Cardiac muscle cell (in vitro differentiated cells and primary cell): ENCODE measurements around the gene TMEM132E. TPM values are rescaled to one million over a fixed set of nuclear protein-coding genes. Genes with fewer than 3 reads are reported as not detected.
A peak's percentile ranks its signal among the peaks of the same experiment; 100 is the strongest.

Source experiments
- DNase-seq, 2 donors: peaks; one replicate each; pipeline versions ENCODE4 v3.0.0 to v3.0.0-alpha.2; 2010 to 2017; ENCODE audit warnings: low read depth in 1 of 2, low spot score in 1 of 2
- H3K27ac ChIP-seq: fragments of 200-600 bp; sonication (generic); 2 replicates; pipeline ENCODE4 v1.5.1; 2016
- H3K27me3 ChIP-seq: fragments of 200-600 bp; sonication (generic); 2 replicates; pipeline ENCODE4 v1.6.0; 2016; ENCODE audit warnings: control low read depth
- H3K36me3 ChIP-seq: fragments of 200-600 bp; sonication (generic); 2 replicates; pipeline ENCODE4 v1.5.1; 2016; ENCODE audit warnings: control low read depth
- H3K4me1 ChIP-seq: fragments of 200-600 bp; sonication (generic); 2 replicates; pipeline ENCODE4 v1.8.1; 2017; ENCODE audit warnings: low read depth, mild to moderate bottlenecking, mixed run types
- H3K4me3 ChIP-seq: fragments of 200-600 bp; sonication (generic); 2 replicates; pipeline ENCODE4 v1.5.1; 2016; ENCODE audit warnings: mild to moderate bottlenecking
- H3K9me3 ChIP-seq: fragments of 200-600 bp; sonication (generic); 2 replicates; pipeline ENCODE4 v1.5.1; 2017; ENCODE audit warnings: low read depth, mild to moderate bottlenecking, control low read depth
- CTCF ChIP-seq: IDR thresholded peaks from 2 replicates; pipeline ENCODE4 v1.5.1; 2012; ENCODE audit warnings: low read depth, mild to moderate bottlenecking, low read length
- polyA plus RNA-seq: library from polyadenylated mRNA; unstranded; fragments of >200 nt; fragmentation: Nextera tagmentation; extraction: Ambion mirVana; gene quantifications from 2 replicates; pipeline ENCODE4 v1.2.1, GENCODE V29; 2016
- total RNA-seq: library from RNA; depleted of rRNA; stranded (reverse); fragments of >200 nt; gene quantifications from 2 replicates; pipeline ENCODE4 v1.2.3, GENCODE V29; 2016

The TMEM132E gene
- total and polyA plus RNA-seq, 2 experiments from 2014 or later, result 0.16 to 0.18 TPM

GRCh38 chr17:34653511-34653910 lies 74.1 kb downstream of the TMEM132E start:
- peak in 1 of 2 donors; percentile 42 for DNase-seq
- Histone ChIP-seq H3K4me1 (peaks cover 45% of the 10 kb centered on the region), H3K36me3 (no peaks in the 10 kb centered on the region), H3K4me3 (no peak overlapping the region), H3K9me3 (no peaks in the 10 kb centered on the region), H3K27me3 (no peaks in the 10 kb centered on the region), H3K27ac (no peak overlapping the region)
- TF ChIP-seq CTCF, result no peak

GRCh38 chr17:34654276-34654880 lies 75.0 kb downstream of the TMEM132E start:
- H3K27ac ChIP-seq, result peak overlapping the region; percentile 80
- no peaks in the 10 kb centered on the region for H3K36me3 ChIP-seq
- TF ChIP-seq CTCF, result no peak
- no peak for DNase-seq
- H3K4me1 ChIP-seq, result peaks cover 45% of the 10 kb centered on the region
- no peaks in the 10 kb centered on the region for H3K9me3 ChIP-seq
- no peak overlapping the region for H3K4me3 ChIP-seq
- no peaks in the 10 kb centered on the region for H3K27me3 ChIP-seq

GRCh38 chr17:34654881-34655276 lies 75.5 kb downstream of the TMEM132E start:
- H3K4me3 ChIP-seq, result no peak overlapping the region
- H3K36me3 ChIP-seq, result no peaks in the 10 kb centered on the region
- peak overlapping the region; percentile 80 for H3K27ac ChIP-seq
- H3K27me3 ChIP-seq, result no peaks in the 10 kb centered on the region
- peaks cover 45% of the 10 kb centered on the region for H3K4me1 ChIP-seq
- DNase-seq, result peak in 1 of 2 donors; percentile 17
- H3K9me3 ChIP-seq, result no peaks in the 10 kb centered on the region
- no peak for TF ChIP-seq CTCF

GRCh38 chr17:34656801-34657200 lies 77.4 kb downstream of the TMEM132E start:
- no peak overlapping the region for H3K27ac ChIP-seq
- no peak overlapping the region for H3K4me3 ChIP-seq
- DNase-seq, result no peak
- H3K27me3 ChIP-seq, result no peaks in the 10 kb centered on the region
- no peaks in the 10 kb centered on the region for H3K36me3 ChIP-seq
- H3K4me1 ChIP-seq, result peaks cover 41% of the 10 kb centered on the region
- TF ChIP-seq CTCF, result no peak
- no peaks in the 10 kb centered on the region for H3K9me3 ChIP-seq

GRCh38 chr17:34658811-34659560 lies 79.6 kb downstream of the TMEM132E start:
- H3K4me3 ChIP-seq, result no peak overlapping the region
- H3K27me3 ChIP-seq, result no peaks in the 10 kb centered on the region
- peaks cover 24% of the 10 kb centered on the region for H3K4me1 ChIP-seq
- no peak for DNase-seq
- no peaks in the 10 kb centered on the region for H3K36me3 ChIP-seq
- H3K9me3 ChIP-seq, result no peaks in the 10 kb centered on the region
- TF ChIP-seq CTCF, result no peak
- H3K27ac ChIP-seq, result no peak overlapping the region
